Eye (tissue), 1 donor: Measurements from ENCODE around the gene C1QC.
A peak's percentile ranks its signal among the peaks of the same experiment; 100 is the strongest.
"Not testable (repeated sequence)": the region's sequence is repeated elsewhere in the genome, so short reads cannot be mapped to it uniquely, and the experiment has no call there.

Experiments
- DNase-seq: peaks from one replicate; pipeline ENCODE4 v3.0.0-alpha.2; 2015

C1QC gene

DNA sequence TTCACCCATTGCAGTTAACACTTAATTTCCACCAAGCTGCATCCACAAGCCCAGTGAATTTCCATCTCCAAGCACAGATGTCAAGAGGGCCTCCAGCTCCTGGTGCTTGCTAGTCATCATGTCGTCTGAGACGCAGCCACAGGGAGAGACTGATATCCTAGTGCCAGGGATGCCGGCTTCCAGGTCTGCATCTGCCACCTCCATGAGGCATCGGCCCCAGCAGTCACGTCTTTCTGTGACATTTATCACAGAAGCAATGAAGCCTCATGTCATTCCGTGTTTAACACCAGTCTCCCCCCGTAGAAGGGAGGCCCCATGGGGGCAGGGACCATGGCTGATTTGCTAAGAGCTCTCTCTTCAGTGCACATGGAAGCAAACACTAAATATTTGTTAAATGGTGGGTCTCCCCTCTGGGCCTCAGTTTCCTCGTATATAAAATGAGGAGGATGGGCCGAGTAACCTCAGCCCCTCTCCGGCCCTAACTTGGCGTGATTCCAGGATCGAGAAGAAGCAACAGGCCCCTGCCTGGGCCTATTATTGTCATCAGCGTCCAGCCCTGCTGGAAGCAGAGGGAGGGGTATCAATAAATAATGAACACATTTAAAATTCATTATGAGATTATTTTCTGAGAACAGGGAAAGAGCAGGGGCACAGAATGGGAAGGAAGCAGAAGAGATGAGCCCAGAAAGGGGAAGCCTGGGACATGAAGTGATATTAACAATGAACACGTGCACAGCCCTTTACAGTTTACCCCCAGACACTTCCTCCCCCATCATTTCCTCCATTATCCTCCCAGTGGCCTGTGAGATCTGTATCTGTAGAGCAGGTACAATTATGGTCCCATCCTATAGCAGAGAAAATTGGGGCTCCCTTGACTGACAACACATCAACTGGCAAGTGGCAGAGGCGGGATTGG is 8.8 kb downstream of the C1QC start:
- DNase-seq: peak; percentile 73

- DNase-seq: no peak
These were observed 9.5 kb downstream of the C1QC start, which contains the start of gene C1QB for GRCh38 chr1:22652881-22653316. C1QB (plus strand) TSS chr1:22653236; CDS start chr1:22659463, 6,227 bp downstream.

GRCh38 chr1:22654692-22655091 is 11.3 kb downstream of the C1QC start:
- no peak for DNase-seq

DNA sequence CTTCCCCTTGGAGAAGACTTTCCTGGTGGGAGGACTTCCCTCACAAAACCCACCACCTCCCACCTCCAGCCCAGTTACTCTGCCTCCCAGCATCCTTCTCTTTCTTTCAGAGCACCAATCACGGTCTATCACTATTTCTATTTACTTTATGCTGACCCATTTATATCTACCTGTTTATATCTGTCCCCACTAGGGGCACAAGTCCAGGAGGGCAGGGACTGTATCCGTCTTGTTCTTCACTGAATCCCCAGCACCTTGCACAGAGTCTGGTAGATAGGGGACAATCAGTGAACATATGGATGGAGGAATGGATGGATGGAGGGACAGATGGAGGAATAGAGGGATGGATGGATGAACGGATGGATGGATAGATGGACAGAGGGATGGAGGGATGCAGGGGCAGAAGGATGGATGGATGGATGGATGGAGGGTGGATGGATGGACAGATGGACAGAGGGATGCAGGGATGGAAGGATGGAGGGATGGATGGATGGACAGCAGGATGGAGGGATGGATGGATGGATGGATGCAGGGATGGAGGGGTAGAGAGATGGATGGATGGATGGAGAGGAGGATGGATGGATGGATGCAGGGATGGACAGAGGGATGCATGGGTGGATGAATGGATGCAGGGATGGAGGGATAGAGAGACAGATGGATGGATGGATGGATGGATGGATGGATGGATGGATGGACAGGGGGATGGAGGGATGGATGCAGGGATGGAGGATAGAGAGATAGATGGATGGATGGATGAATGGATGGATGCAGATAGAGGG is 15.1 kb downstream of the C1QC start:
- no peak for DNase-seq

DNA sequence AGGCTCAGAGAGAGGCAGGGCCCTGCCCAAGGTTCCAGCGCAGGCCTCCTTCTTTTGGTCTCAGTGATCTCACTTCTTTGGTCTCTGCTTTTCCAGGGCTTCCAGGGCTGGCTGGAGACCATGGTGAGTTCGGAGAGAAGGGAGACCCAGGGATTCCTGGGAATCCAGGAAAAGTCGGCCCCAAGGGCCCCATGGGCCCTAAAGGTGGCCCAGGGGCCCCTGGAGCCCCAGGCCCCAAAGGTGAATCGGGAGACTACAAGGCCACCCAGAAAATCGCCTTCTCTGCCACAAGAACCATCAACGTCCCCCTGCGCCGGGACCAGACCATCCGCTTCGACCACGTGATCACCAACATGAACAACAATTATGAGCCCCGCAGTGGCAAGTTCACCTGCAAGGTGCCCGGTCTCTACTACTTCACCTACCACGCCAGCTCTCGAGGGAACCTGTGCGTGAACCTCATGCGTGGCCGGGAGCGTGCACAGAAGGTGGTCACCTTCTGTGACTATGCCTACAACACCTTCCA is 17.3 kb downstream of the C1QC start:
- no peak for DNase-seq

- no peak for DNase-seq
These were observed 18.4 kb downstream of the C1QC start for GRCh38 chr1:22661880-22662279.

DNA sequence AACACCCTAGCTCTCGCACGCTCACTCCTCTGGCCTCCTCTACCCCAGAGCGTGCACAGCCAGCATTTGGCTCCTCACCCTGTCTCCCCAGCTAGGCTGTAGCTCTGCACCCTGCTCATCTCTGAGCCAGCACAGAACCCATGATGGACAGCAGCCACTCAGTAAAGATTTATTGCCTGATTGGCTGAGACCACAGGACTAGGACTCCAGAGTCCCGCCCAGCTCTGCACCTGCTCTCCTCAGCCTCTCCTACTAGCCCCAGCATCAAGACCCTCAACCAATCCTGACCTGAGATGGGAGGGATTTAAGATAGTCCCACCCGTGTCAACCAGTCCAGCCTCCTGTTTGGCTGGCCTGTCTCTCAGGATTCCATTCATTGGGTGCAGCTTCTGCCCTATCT is 18.9 kb downstream of the C1QC start:
- DNase-seq: peak; percentile 86

DNA sequence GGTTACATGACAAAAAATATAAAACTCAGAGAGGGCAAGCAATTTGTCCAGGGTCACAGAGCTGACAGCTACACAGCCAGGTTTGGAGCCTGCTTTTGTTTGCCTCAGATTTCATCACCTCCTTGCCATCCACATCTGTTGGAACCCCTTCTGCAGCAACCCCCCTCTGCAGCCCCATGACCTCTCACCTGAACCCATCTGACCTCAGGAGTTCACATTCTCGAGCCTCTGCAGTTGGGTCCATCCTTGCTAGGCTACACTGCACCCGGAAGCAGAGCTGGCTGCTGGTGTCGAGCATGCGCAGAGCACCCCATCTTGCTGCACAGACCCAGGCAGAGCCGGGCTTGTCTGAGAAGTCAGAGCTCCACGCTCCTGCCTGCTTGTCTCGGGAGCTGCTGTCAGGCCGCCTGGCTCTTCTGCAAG is 19.6 kb downstream of the C1QC start:
- no peak for DNase-seq

GRCh38 chr1:22665752-22666151 is 22.3 kb downstream of the C1QC start:
- DNase-seq: peak; percentile 83

- DNase-seq: no peak
These were observed 23.0 kb downstream of the C1QC start for GRCh38 chr1:22666412-22666811.

DNA sequence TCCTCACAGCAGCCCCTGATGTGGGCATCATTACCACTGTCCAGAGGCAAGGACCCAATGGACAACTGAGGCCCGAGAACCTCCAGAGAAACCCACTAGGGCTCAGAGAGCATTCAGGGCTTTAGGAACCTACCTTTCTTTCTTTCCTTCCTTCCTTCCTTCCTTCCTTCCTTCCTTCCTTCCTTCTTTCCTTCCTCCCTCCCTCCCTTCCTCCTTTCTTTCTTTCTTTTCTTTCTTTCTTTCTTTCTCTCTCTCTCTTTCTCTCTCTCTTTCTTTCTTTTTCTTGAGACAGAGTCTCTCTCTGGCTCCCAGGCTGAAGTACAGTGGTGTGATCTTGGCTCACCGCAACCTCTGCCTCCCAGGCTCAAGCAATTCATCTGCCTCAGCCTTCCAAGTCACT is 25.4 kb downstream of the C1QC start:
- not testable (repeated sequence) for DNase-seq

- no peak for DNase-seq
These were observed 27.0 kb downstream of the C1QC start for GRCh38 chr1:22670352-22670975.

GRCh38 chr1:22671999-22672398 is 28.6 kb downstream of the C1QC start:
- no peak for DNase-seq

- DNase-seq: peak; percentile 98
These were observed 30.3 kb downstream of the C1QC start for GRCh38 chr1:22673486-22674409.

- no peak for DNase-seq
These were observed 30.9 kb downstream of the C1QC start for GRCh38 chr1:22674410-22674749.

GRCh38 chr1:22676151-22676550 is 32.7 kb downstream of the C1QC start:
- DNase-seq: not testable (repeated sequence)

DNA sequence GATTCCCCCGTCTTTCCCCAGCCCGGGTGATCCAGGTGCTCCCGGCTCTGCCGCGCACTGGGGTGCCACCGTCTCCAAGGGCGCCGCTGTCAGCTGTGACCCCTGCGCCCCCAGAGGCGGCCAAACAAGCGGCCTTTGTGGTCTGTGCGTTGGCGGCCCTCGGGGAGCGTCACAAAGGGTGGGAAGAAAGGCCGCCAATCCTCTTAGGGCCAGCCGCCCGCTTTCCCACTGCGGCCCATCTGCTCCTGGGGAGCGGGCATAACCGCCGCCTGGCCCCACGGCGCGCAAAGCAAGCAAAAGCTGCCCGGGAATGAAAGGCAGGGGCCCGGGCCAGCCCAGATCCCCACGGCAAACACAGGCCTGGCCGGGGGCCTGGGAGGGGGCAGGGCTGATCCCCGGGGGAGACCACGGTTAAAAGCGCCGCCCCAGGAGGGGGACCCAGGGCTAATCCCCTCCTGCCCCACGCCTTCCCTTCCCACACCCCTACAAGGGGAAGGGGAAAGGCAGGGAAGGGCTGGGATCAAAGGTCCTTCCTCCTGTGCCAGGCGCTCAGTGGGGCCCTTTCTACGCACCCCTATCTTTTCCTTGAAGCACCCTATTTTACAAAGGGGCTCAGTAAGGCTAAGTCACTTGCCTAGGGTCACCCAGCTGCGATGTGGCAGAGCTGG is 33.6 kb downstream of the C1QC start:
- DNase-seq: peak; percentile 80

DNA sequence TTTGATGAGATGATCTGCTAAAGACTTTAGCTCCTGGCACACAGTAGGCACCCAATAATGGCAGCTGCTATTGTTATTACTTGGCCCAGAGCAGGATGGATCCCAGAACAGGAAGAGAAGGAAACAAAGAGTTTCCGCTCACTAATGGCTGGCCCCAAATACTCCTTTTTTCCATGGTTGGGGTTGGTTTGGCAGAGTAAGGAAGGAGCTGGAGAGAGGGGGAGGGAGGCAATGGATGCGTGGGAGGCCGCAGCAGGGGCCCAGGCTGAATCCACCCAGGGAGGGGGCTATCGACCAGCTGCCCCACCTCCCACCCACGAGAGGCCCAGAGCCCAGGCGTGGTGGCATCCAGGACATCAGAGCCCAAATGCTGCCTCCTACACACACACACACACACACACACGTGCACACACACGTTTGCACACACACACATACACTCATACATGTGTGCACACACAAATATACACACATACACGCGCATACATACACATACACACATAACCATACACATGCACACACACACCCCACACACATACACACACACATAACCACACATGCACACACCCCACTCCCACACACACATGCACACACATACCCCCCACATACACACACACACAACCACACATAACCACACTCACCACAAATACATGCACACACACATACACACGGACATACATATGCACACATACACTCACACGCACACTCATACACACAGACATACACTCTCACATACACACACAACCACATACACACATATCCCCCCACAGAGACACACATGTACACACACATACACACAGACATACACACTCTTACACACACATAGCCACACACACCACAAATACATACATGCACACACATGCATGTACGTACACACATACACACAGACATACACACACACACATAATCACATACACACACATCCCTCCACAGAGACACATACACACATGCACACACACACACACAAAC is 34.8 kb downstream of the C1QC start:
- DNase-seq: no peak

GRCh38 chr1:22680726-22681125 is 37.3 kb downstream of the C1QC start:
- DNase-seq: no peak
